WERI-Rb-1 (cell line): Measurements from ENCODE around the gene SLX9.

Source experiments
- DNase-seq: peaks from one replicate; pipeline ENCODE4 v3.0.0-alpha.2; 2020
- H3K27ac ChIP-seq: fragments of 250-450 bp; sonication (Bioruptor Pico); 2 replicates; pipeline ENCODE4 v1.5.1; 2020; ENCODE audit warnings: mild to moderate bottlenecking, moderate library complexity
- H3K27me3 ChIP-seq: fragments of 250-450 bp; sonication (Bioruptor Pico); 2 replicates; pipeline ENCODE4 v1.5.1; 2021; ENCODE audit warnings: mild to moderate bottlenecking, low read depth, moderate library complexity; ENCODE audit not compliant: insufficient read depth, severe bottlenecking
- H3K36me3 ChIP-seq: fragments of 250-450 bp; sonication (Bioruptor Pico); 2 replicates; pipeline ENCODE4 v1.5.1; 2020; ENCODE audit warnings: mild to moderate bottlenecking, moderate library complexity
- H3K4me3 ChIP-seq: 2 replicates; pipeline ENCODE4 v1.5.1; 2011; ENCODE audit warnings: low read depth, mild to moderate bottlenecking, control low read depth, low read length
- H3K9me3 ChIP-seq: fragments of 250-450 bp; sonication (Bioruptor Pico); 2 replicates; pipeline ENCODE4 v1.5.1; 2021; ENCODE audit warnings: mild to moderate bottlenecking, moderate library complexity; ENCODE audit not compliant: severe bottlenecking
- TF ChIP-seq, protein P1 (sequence below): IDR thresholded peaks from 2 replicates; pipeline ENCODE4 v1.5.1; 2011; ENCODE audit warnings: low read depth, mild to moderate bottlenecking, control low read depth, inconsistent platforms, low read length

Gene SLX9

DNA sequence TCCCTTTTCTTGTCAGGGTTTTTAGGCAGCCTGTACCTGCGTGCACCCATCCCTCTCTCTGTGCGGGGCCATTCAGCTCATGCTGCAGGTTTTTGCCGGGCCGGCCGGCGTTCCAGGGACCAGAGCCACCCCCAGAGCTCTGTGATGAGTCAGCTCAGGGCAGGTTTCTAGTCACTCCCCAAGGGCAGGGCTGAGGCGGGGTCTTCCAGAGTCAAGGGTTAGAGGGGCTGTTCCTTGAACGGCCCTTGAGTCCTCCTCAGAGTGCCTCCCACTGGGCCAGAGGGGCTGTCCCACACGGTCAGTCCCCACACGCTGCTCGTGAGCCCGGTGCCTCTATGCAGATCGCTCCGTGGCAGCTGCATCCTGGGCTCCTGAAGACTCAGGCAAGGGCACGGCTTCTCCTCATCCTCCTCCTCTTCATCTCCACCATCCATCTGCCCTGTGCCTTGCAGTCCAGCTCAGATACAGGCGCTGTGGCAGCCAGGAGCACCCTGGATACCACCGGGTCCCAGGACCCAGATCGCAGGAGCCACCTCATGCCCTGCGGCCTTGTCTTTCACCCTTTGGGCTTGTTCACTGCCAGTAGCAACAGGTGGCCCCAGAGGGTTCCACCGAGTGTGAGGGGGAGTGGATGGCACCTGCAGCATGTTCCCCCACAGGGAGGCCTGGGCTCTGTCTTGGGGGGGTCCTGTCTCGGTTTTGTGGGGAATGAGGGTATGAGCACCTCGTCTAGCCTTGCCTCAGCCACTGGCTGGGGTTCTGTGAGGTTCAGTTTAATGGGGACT, 17.4 kb downstream of the SLX9 start:
- Histone ChIP-seq H3K4me3 (no peak overlapping the region), H3K27ac (peak overlapping the region; percentile 67; the same call in 1 of the 2 replicates), H3K27me3 (no peaks in the 10 kb centered on the region), H3K9me3 (no peaks in the 10 kb centered on the region), H3K36me3 (peaks cover 86% of the 10 kb centered on the region)
- no peak for DNase-seq
- TF ChIP-seq, protein P1, sequence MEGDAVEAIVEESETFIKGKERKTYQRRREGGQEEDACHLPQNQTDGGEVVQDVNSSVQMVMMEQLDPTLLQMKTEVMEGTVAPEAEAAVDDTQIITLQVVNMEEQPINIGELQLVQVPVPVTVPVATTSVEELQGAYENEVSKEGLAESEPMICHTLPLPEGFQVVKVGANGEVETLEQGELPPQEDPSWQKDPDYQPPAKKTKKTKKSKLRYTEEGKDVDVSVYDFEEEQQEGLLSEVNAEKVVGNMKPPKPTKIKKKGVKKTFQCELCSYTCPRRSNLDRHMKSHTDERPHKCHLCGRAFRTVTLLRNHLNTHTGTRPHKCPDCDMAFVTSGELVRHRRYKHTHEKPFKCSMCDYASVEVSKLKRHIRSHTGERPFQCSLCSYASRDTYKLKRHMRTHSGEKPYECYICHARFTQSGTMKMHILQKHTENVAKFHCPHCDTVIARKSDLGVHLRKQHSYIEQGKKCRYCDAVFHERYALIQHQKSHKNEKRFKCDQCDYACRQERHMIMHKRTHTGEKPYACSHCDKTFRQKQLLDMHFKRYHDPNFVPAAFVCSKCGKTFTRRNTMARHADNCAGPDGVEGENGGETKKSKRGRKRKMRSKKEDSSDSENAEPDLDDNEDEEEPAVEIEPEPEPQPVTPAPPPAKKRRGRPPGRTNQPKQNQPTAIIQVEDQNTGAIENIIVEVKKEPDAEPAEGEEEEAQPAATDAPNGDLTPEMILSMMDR = no peak

DNA sequence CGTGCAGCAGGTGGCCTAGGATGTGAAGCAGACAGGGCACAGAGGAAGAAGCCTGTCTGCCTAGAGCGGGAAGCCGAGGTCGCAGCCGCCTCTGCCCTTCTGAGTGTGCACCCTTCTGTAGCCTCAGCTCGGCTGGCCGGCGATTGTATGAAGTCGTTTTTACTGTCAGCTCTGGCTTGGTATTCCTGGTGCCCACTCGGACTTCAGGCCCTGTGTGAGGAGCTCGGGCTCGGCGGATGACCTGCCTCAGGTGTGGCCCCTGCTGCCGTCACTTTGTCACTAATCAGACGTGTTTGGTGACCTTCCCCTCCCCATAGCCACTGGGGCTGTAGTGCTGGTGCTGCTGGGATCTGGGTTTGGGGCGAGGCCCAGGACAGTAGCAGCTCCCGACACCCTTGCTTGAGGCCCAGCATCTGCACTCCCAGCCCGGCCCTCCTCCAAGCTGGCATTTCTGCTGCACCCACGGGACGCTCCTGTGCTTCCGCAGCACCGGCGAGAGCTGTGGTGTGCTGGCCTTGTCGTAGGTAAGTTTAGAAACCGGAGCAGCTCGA, 18.1 kb downstream of the SLX9 start:
- DNase-seq = no peak
- Histone ChIP-seq H3K36me3 (peaks cover 88% of the 10 kb centered on the region), H3K27me3 (no peaks in the 10 kb centered on the region), H3K27ac (peak overlapping the region; percentile 67), H3K9me3 (no peaks in the 10 kb centered on the region), H3K4me3 (no peak overlapping the region)
- TF ChIP-seq, protein P1 = no peak

DNA sequence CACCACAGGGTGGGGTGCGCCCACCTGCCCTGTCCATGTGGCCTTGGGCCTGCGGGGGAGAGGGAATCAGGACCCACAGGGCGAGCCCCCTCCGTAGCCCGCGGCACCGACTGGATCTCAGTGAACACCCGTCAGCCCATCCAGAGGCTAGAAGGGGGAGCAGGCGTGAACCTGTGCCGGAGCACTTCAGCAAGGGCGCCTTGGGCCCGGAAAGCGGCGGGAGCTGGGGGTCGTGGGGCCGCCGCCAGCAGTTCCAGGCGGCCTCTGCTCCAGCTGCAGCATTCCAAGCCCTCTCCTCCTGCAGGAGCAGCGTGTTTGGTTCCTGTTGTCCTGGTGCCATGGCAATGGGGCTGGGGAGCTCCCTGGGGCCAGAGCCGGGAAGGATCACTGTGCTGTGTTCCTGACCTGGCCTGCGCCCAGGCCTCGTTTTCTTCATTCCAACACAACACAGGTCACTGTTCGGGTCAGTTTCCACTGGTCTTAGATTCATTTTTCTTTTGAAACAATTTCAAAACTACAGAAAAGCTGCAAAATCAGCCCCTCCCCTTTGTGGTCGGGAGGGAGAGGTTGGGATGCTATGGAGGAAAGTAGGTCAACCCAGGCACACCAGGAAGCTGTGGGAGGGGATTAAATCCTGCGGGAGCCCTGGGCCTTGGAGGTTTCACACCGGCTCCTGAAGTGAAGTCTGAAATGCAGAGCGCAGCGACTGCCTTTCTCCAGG, 18.8 kb downstream of the SLX9 start:
- TF ChIP-seq, protein P1 = no peak
- no peaks in the 10 kb centered on the region for H3K9me3 ChIP-seq
- H3K36me3 ChIP-seq = peaks cover 87% of the 10 kb centered on the region
- H3K4me3 ChIP-seq = no peak overlapping the region
- no peaks in the 10 kb centered on the region for H3K27me3 ChIP-seq
- H3K27ac ChIP-seq = peak overlapping the region; percentile 67
- peak; percentile 85 for DNase-seq

DNA sequence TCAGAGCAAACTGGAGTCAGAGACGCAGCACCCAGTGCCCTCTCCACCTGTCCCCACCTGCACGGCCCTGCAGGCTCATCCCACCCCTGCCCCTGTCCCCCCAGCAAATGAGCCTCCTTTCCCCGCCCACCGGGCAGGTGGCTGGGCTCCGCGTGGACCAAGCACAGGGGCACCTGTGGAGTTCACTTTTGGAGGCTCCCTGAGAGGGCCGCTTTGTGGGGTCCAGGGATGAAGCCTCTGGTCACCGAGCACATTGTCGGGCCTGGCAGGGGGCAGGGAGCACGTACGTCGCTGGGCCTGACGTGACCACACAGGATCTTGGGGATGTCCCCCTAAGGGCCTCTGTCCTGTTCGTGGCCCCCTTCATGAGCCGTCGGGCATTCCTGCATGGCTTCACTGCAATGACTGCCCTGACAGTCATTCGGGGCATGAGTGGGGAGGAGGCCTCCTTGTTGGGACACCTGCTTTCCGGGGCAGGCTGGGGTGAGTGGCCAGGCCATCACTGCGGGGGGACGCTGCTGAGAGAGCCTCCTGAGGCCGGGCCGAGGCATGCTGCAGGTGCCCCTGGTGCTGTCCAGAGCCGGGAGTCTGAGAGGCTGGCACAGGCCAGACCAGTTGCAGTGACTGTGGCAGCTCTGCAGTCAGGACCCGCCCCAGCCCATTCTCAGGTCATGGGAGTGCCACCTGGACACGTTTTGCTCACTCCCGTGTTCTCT, 19.7 kb downstream of the SLX9 start:
- no peak overlapping the region for H3K4me3 ChIP-seq
- peaks cover 84% of the 10 kb centered on the region for H3K36me3 ChIP-seq
- no peaks in the 10 kb centered on the region for H3K9me3 ChIP-seq
- TF ChIP-seq, protein P1 = no peak
- H3K27me3 ChIP-seq = no peaks in the 10 kb centered on the region
- peak overlapping the region; percentile 67 for H3K27ac ChIP-seq
- no peak for DNase-seq

DNA sequence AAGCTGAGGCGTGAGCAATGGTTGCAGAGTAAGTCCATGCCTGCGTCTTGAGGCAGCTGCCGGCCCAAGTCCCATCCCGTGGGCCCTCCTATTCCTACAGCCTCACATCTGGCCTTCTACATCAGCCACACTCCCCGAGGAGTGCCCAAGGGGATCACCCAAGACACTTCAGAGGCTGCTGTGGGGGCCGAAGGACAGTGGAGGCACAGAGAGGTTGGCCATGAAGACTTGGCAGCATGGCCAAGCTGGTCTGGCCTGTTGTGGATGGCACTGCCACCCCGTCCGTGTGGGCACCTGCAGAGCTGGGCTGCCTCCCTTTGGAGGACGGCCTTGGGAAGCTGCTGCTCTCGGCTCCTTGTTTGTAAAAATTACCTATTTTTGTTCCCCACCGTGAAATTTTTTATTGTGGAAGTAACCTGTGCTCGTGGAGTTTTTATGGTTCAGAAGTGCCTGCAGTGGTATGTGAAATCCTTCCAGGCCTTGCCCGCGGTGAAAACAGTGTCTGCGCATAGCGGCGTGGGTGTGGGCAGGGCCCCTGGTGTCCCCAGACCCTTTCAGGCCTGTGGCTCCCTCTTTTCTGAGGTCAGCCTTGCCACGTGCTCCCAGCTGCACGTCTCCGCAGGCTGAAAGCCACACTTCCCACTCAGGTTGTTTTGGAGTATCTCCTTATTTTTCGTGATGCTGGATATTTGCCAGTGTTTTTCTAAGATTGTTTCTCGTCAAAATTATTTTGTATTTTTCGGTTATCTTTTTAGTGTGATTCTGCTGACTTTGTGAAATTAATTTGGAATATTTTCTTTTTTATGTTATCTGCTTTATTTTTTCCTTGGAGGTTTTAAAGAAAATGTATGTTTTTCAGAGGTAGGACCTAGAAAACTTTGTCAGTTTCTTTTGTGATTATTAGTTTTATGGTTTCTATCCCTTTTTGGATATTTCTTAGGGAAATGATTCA, 20.6 kb downstream of the SLX9 start:
- Histone ChIP-seq H3K27me3 (no peaks in the 10 kb centered on the region), H3K36me3 (peaks cover 86% of the 10 kb centered on the region), H3K4me3 (no peak overlapping the region), H3K27ac (no peak overlapping the region; the same call in 1 of the 2 replicates), H3K9me3 (no peaks in the 10 kb centered on the region)
- no peak for DNase-seq
- TF ChIP-seq, protein P1 = no peak
